Breast epithelium (tissue), 3 donors: ENCODE measurements around the gene C12orf56.

Source experiments
- POLR2AphosphoS5 ChIP-seq, 3 donors: sonication (generic); formaldehyde crosslinking; IDR thresholded peaks; one replicate each; pipeline ENCODE4 v1.6.1; 2017; ENCODE audit warnings: antibody characterized with exemption in 3 of 3
- TF ChIP-seq, protein P1 (sequence below), 3 donors: fragments of 450-650 bp; IDR thresholded peaks; one replicate each; pipeline ENCODE4 v1.5.1; 2016 to 2017; ENCODE audit warnings: antibody characterized with exemption in 3 of 3, mild to moderate bottlenecking in 3 of 3, moderate library complexity in 3 of 3

- TF ChIP-seq, protein P1, sequence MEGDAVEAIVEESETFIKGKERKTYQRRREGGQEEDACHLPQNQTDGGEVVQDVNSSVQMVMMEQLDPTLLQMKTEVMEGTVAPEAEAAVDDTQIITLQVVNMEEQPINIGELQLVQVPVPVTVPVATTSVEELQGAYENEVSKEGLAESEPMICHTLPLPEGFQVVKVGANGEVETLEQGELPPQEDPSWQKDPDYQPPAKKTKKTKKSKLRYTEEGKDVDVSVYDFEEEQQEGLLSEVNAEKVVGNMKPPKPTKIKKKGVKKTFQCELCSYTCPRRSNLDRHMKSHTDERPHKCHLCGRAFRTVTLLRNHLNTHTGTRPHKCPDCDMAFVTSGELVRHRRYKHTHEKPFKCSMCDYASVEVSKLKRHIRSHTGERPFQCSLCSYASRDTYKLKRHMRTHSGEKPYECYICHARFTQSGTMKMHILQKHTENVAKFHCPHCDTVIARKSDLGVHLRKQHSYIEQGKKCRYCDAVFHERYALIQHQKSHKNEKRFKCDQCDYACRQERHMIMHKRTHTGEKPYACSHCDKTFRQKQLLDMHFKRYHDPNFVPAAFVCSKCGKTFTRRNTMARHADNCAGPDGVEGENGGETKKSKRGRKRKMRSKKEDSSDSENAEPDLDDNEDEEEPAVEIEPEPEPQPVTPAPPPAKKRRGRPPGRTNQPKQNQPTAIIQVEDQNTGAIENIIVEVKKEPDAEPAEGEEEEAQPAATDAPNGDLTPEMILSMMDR (IDR thresholded peaks at IDR 0.05): no peak
- TF ChIP-seq POLR2AphosphoS5 (IDR thresholded peaks at IDR 0.05): no peak
Measured at GRCh38 chr12:64253356-64253755, 137.2 kb downstream of the C12orf56 start.
